GM19240 (cell line): ENCODE measurements around the gene EPB41L3.
"Not testable (repeated sequence)": the region's sequence is repeated elsewhere in the genome, so short reads cannot be mapped to it uniquely, and the experiment has no call there.

Experiments
- DNase-seq: peaks from one replicate; pipeline ENCODE4 v3.0.0; 2011; ENCODE audit warnings: low spot score; ENCODE audit not compliant: insufficient read length

The EPB41L3 gene

GRCh38 chr18:5543773-5544389 is at the start of gene EPB41L3:
TSS of gene EPB41L3 (minus strand) at chr18:5543997. CDS start at chr18:5489183, 54,814 bp downstream.
- DNase-seq: no peak

GRCh38 chr18:5588529-5588928 is 44.7 kb upstream of the EPB41L3 start:
- DNase-seq: no peak

- no peak for DNase-seq
Observed at GRCh38 chr18:5585653-5586052, 41.9 kb upstream of the EPB41L3 start.

GRCh38 chr18:5584746-5585417 is 41.1 kb upstream of the EPB41L3 start:
- DNase-seq: no peak

- no peak for DNase-seq
Observed at GRCh38 chr18:5582849-5583681, 39.3 kb upstream of the EPB41L3 start.

- no peak for DNase-seq
Observed at GRCh38 chr18:5582076-5582475, 38.3 kb upstream of the EPB41L3 start.

- DNase-seq: no peak
Observed at GRCh38 chr18:5574843-5575242, 31.0 kb upstream of the EPB41L3 start.

GRCh38 chr18:5571666-5572065 is 27.9 kb upstream of the EPB41L3 start:
- DNase-seq: no peak

- not testable (repeated sequence) for DNase-seq
Observed at GRCh38 chr18:5570613-5571012, 26.8 kb upstream of the EPB41L3 start.

- no peak for DNase-seq
Observed at GRCh38 chr18:5568416-5568815, 24.6 kb upstream of the EPB41L3 start.

GRCh38 chr18:5558851-5559250 is 15.1 kb upstream of the EPB41L3 start:
- no peak for DNase-seq

- no peak for DNase-seq
Observed at GRCh38 chr18:5556310-5556974, 12.6 kb upstream of the EPB41L3 start.

GRCh38 chr18:5554629-5555028 is 10.8 kb upstream of the EPB41L3 start:
- DNase-seq: no peak

- no peak for DNase-seq
Observed at GRCh38 chr18:5546660-5547059, 2.9 kb upstream of the EPB41L3 start.

GRCh38 chr18:5543036-5543680 is 639 bp downstream of the EPB41L3 start:
- no peak for DNase-seq

- DNase-seq: no peak
Observed at GRCh38 chr18:5542515-5543035, 1.2 kb downstream of the EPB41L3 start.

- no peak for DNase-seq
Observed at GRCh38 chr18:5541644-5542043, 2.2 kb downstream of the EPB41L3 start.

- no peak for DNase-seq
Observed at GRCh38 chr18:5539391-5539790, 4.4 kb downstream of the EPB41L3 start.

GRCh38 chr18:5538544-5538943 is 5.3 kb downstream of the EPB41L3 start:
- no peak for DNase-seq

GRCh38 chr18:5537860-5538259 is 5.9 kb downstream of the EPB41L3 start:
- DNase-seq: no peak

GRCh38 chr18:5534845-5535244 is 9.0 kb downstream of the EPB41L3 start:
- DNase-seq: no peak
